GM18508 (cell line): ENCODE data around the gene SDSL.

Experiments
- ATAC-seq: cut with Tn5 transposase; IDR thresholded peaks from one replicate; pipeline ENCODE4 v1.9.1; 2021; ENCODE audit warnings: moderate number of reproducible peaks; ENCODE audit not compliant: insufficient read depth, unreplicated experiment

The SDSL gene

DNA sequence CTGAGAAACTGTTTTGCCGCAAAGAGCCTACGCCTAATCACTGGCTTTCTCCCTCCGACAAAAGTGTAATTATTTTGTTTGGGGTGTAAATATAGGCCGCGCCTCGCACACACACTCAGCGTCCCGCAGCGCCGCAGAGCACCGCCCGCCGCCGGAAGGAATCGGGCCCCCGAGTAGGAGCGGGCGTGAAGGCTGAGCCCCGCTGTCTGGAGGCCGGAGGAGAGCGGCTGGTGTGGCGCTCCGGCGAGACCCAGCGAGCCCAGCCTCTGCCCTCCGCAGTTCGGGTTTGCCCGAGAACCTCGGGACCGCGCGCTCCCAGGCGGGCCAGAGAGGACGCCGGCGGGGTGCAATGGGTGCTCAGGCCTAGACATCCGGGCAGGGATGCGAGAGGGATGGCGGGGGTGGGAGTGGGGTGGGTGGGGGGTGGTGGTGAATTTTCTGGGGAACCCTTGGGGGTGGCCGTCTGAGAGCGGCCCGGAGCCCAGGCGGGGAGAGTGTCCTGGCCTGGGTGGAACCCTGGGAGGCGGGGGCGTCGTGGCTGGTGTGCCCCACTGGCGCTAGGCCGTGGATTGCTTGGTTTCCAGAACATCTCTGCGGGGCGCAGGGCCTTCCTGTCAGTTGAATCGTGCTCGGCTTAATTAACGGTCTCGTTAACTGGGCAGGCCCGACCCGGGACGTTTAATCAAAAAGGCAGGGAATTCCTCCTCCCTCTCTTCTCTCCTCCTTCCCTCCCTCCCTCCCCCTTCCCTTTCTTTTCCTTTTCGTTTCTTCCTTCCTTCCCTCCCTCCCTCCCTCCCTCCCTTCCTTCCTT lies 54.2 kb downstream of the SDSL start:
- ATAC-seq: no peak

DNA sequence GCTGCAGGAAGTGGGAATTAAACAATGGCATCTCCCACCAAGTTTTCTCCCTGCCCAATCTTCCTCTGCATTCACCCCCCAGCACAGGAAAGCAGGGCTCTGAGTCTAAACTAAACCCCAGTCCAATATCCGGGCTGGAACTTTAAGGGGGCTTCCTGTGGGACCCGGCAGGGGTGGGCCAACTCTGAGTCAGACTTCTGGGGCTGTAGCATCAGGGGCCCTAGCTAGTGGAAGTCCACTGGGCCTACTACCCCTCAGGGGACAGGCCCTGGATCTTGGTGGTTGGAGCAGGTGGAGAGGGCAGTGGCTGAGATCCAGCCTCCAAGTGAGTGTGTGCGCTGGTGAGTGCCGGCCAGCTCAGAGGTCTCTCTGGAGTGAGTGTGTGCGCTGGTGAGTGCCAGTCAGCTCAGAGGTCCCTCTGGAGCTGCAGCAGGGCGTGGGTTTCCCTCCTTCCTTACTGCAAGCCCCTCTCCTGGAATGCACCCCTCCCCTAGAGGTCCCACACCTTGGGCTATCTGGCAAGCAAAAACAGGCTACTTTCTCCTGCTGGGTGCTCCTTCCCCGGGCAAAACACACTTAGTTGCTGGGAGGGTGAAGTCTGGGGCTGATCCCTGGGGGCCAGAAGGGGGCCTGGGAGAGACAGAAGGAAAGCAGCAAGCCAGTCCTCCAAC lies 55.1 kb downstream of the SDSL start:
- ATAC-seq: no peak

DNA sequence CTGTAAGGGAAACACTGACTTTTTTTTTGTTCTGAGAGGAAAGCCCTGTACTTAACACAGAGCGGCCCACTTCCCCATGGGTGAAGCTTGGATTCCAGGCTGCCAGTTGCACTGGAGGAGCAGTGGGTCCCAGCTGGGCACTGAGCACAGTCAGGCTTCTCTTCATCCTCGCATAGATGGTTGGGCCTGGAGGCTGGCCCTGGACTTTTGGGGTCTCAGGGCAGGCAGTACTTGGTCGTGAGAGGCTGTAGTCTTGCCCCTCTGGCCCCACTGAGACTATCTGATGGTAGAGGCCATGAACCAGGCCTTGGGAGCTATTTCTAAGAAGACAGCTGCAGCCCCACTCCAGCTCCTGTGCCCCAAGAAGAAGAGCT lies 55.6 kb downstream of the SDSL start:
- no peak for ATAC-seq

DNA sequence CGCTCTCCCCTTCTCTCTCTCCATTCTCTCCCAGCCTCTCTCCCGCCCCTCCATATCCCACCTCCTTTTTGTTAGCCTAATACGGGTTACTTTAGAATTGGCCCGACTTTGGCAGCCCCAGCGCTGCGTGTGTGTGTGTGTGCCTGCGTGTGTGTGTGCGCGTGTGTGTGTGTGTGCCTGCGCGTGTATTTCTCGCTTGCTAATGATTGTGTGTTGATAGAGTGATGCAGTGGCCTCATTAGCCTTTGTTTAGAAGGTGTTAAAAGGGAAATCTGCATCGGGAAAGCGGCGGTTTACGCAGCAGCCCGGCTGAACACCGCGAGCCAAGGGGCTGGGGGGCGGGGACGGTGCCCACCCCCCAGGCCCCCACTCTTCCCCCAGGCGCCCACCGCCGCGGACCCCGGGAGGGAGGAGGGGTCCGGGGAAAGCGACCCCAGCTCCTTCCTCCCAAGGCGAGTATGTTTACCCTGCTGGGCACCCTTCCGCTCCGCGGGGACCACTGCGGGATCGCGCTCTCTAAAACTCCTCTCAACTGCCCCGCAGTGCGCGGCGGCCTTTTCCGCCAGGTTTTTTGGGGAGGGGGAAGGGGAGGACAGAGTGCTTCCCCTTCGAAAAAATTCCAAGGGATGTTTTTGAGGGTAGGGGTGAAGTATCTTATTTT lies 56.3 kb downstream of the SDSL start:
- ATAC-seq: no peak

DNA sequence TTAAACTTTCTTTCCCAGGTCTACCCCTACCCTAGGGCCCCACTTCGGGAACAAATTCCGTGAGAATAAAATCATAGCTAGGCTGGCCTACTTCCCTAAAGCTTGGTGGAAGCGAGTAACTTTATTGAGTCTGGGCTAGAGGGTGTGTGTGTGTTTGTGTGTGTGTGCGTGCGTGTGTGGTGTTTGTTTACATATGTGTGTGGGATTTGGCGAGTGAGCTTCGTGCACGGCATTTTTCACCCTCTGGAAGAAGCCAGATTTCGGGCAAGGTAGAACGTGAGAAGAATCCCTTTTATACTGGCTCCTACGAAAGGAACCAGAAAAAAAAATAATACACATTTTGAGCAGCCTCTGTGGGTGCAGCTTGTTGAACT lies 57.0 kb downstream of the SDSL start:
- ATAC-seq: no peak

DNA sequence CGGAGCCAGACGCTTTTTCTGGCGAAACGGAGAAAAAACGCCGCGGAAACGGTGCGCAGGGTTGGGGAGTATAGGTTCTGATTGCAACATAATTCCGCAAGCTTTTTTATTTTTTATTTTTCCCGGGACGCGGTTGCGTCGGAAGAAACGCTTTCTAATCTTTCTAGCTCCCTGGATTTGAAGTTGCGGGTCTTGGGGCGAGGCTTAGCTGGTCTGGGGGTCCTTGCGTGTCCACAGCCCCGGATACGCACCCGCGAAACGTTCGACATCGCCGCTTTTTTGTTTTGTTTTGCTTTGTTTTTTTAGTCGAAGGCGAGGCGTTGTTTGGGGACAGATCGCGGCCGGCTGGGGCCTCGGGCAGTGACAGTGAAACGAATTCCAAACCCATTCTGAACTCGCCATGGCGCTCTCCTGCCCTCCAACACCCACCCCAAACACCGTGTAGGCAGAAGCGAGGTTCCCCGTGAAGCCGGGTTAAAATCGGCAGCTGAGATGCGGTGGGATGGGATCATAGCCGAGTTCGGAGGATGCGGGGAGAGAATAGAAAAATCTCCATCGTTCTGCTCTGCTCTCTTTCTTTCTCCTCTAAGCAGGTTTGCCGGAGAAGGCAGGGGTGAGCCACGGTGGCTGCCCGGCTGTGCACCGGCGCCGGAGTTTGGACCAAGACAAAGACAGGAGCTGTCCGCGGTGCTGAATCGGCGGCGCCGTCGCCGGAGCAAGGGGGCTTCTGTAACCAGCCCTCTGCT lies 57.6 kb downstream of the SDSL start:
- ATAC-seq: no peak

- no peak for ATAC-seq
Measured at GRCh38 chr12:113480336-113480971, 58.3 kb downstream of the SDSL start.

DNA sequence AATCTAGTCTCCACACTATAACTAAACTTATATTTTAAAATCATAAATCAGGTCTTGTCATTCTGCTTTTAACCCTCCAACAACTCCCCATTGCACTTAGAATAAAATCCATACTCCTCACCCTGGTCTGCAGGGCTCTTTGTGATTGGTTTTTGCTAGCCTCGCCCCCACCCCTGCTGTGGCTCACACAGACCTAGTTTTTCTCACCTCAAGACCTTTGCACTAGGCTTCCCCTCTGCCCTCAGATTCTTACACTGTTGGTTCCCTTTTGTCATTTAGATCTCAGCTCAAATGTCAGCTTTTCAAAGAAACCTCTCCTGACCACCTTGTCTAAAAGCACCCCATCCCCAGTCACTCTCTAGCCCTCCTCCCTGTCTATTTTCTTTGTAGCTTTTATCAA lies 60.2 kb downstream of the SDSL start:
- no peak for ATAC-seq

GRCh38 chr12:113485330-113485729 lies 63.1 kb downstream of the SDSL start:
- no peak for ATAC-seq

GRCh38 chr12:113486722-113487121 lies 64.5 kb downstream of the SDSL start:
- ATAC-seq: no peak
